ENCODE data around the gene NCOA7.

GRCh38 chr6:125798734-125799508 lies 8.2 kb downstream of the NCOA7 start:
- TF ChIP-seq ZNF274 (IDR thresholded peaks at IDR 0.05; ENCODE audit: low read depth, low read length) (no peak), YY1 (IDR thresholded peaks at IDR 0.05; ENCODE audit: insufficient read depth, insufficient read length) (no peak)
